ENCODE measurements around the gene CKAP2L.
"Not testable (repeated sequence)": the region's sequence is repeated elsewhere in the genome, so short reads cannot be mapped to it uniquely, and the experiment has no call there.

The CKAP2L gene

DNA sequence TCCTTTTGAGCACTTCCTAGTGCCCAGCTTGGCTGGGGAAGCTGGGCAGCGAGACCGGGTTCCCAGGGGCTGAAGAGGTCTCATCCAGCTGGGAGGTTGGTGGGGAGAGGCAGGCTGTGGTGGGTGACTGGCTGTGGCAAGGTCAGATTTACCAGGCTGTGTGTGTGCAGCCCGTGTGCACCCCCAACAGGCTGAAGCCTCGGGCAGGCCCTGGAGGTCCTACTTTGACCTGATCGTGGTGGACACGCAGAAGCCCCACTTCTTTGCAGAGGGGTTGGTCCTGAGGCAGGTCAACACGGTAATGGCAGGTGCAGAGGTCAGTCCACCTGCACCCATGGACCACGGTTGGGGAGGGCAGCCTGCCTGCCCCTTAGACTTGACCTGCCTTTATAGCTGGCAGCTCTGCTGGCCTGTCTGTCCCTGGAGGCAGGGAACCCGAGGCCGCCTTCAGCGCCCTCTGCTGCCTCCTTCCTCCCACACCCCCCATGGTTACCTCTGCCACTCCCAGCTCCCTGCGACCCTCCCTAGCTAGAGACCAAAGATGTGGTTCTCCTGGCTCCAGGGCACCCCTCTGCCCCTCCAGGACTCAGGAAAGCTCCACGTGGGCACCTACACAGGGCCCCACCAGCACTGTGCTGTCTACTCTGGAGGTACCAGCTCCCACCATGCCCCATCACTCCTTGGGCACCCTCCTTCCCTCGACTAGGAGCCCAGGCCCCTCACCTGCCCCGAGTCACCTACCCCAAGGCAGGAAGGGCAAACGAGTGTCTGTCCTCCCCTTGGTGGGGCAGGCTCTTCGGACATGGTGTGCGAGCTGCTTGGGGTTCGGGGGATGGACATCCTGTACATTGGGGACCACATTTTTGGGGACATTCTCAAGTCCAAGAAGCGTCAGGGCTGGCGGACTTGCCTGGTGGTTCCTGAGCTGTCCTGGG, 39.6 kb downstream of the CKAP2L start:
- DNase-seq, result no peak

DNA sequence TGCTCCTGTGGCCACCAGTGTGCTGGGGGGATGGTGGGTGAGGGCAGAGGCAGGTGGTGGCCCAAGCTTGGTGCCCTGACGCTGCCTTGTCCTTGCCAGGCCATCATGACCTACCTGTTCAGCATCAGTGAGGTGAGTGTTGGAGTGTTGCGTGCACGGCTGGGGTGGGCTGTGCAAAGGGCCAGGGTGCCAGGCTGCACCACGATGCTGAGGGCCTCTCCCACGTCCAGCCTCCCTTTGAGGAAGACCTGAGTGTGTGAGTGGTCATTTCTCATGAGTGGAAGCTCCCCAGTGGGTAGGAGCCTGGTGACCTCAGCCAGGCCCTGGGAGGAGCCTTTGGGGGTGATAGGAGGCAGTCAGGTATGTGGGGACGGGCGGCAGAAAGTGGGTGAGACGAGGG, 40.4 kb downstream of the CKAP2L start:
- no peak for DNase-seq

DNA sequence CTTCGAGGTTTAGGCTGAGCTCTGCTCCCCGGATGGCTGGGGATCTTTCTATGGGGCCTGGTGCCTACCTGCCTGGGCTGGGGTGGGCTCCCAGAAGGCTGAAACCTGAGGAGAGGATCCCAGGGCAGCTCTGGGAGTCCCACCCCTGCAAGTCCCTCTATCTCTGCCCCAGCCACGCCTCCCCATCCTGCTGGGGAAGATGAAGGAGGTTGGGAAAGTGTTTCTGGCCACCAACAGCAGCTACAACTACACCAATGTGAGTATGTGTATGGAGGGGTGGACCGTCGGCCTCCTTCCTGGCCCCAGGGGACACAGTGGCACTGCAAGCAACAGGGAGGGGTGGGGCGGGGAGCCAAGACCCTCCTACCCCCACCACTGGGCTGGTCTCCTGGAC, 40.9 kb downstream of the CKAP2L start:
- DNase-seq, result no peak

DNA sequence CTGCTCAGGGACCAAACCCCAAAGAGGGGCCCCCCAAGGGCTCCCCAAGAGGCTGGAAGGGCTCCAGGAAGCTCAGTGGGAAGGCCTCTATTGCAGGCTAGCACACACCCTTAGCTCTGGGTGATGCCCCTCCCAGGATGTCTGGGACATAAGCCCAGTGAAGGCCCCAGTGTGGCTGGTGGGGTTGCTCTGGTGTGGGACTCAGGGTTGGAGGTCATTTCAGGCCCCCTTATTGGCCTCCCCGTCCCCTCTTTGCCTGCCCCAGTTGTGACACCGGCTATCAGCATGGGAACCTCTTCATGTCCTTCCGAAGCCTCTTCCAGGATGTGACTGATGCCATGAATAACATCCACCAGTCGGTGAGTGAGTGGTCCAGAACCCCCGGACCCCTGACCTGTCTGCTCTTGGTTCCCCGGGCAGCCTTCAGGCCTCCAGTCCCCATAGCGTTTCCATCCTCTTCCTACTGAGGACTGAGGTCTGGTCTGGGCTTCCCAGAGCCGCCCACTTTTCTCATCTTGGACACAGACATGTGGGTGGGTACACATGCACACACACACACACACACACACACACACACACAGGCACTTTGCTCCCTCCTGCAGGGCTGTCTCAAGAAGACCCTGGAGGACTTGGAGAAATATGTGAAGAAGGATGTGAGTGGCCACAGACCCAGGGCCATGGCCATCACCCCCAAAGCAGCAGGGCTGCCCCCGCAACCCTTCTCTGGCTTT, 41.4 kb downstream of the CKAP2L start:
- DNase-seq, result no peak

DNA sequence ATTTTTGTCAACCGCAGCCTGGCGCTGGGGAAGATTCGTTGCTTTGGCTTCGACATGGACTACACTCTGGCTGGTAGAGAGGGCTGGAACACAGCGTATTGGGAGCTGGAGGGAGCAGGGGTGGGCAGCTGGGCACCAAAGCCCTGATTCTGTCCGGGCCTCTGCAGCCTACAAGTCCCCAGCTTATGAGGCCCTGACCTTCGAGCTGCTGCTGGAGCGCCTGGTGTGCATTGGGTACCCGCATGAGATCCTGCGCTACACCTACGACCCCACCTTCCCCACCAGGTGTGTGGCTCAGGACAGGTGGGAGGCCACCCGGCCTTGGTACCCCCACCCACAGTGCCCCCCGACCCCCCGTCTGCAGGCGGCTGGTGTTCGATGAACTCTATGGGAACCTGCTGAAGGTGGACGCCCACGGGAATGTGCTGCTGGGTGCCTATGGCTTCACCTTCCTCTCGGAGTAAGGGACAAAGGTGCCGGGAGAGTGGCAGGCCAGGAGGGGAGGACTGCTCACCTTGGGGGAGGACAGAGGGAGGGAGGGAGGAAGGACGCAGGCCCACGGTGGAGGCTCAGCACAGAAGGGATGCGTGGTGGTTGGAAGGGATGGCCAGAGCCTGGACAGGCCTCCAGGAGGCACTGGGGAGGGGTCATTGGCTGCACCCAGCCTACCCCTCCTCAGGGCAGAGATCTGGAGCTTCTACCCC, 42.4 kb downstream of the CKAP2L start:
- DNase-seq, result no peak

DNA sequence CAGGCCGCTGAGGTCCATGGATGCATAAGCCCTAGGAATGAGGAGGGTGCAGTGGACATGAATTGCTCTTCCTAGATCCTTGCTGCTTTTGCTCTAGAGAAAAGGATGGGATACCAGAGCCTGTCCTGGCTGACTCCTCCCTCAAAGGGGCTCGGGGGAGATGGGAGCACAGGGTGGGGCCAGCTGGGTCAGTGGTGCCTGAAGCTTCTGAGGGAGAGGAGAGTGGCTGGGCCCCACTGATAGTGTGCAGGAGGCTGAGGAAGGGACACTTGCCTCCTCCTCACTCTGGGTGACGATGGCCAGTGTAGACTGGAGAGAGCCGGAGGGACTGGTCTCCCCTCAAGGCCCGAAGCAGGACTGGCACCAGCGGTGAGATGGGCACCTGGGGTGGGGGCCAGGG, 43.6 kb downstream of the CKAP2L start, which contains the start of gene NT5DC4:
TSS of gene NT5DC4 (plus strand) at position 236 of the 400 bp plus-strand sequence. CDS start at position 296, 60 bp downstream.
- no peak for DNase-seq

DNA sequence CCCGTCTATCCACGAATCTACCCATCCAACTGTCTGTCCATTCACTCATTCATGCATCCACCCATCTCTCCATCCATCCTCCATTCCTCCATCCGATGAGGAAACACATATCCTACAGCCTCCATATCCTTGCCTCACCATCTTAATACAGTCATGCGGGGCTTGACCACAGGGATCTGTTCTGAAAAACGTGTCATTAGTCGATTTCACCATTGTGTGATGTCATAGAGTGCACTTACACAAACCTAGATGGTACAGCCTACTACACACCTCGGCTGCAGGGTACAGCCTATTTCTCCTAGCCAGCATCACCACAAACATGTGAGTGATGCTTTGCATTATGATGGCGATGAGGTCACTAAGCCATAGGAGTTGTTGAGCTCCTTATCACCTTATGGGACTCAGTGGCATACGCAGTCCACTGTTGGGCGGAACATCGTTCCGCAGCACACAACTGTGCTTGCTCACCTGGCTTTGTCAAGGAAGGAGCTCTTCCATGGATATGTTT, 45.5 kb downstream of the CKAP2L start:
- DNase-seq, result no peak

DNA sequence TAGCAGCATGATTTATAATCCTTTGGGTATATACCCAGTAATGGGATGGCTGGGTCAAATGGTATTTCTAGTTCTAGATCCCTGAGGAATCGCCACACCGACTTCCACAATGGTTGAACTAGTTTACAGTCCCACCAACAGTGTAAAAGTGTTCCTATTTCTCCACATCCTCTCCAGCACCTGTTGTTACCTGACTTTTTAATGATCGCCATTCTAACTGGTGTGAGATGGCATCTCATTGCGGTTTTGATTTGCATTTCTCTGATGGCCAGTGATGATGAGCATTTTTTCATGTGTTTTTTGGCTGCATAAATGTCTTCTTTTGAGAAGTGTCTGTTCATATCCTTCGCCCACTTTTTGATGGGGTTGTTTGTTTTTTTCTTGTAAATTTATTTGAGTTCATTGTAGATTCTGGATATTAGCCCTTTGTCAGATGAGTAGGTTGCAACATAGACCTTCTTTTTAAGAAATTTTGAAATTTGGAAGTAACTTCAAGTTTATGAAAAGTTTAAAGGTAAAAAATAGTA, 47.5 kb downstream of the CKAP2L start:
- not testable (repeated sequence) for DNase-seq

DNA sequence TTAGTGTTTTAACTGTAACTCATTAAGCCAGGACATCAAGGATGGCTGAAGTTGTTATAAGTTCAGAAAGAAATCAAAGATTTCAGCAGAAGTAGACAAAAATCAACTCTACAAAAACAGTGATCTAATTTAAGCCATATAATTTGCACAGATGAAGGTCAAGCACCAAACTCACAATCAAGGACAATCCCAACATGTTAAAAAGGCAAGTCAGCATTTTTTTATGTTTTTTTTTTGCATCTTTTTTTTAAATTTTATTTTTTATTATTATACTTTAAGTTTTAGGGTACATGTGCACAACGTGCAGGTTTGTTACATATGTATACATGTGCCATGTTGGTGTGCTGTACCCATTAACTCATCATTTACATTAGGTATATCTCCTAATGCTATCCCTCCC, 48.3 kb downstream of the CKAP2L start:
- not testable (repeated sequence) for DNase-seq

DNA sequence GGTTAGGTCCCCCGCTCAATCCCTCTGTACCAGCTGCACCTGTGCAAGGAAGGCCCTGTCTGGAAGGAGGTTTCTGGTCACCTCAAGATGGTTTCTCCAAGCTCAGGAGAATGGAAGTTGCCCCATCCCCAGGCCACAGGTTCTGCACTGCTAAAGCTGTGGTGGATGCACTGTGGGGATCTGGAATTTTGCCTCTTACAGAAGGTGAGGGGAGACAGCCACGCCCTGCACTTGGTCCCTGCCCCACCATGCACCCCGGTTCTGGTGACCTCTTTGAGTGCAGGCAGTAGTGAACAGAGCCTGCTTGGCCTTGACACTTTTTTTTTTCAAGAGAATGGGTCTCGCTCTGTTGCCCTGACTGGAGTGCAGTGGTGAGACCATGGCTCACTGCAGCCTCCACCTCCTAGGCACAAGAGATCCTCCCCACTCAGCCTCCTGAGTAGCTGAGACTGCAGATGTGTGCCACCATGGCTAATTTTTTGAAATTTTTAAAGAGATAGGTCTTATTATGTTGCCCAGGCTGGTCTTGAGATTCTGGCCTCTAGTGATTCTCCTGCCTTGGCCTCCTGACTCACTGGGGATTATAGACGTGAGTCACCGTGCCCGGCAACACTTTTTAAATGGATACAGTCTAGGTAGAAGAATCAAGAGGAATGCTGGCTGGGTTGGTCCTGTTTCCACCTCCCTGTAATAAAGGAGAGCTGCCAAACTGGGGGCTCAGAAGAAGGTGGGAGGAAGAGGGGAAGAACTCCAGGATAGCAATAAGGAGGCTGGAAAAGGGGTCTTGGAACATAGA, 49.4 kb downstream of the CKAP2L start:
- no peak for DNase-seq

DNA sequence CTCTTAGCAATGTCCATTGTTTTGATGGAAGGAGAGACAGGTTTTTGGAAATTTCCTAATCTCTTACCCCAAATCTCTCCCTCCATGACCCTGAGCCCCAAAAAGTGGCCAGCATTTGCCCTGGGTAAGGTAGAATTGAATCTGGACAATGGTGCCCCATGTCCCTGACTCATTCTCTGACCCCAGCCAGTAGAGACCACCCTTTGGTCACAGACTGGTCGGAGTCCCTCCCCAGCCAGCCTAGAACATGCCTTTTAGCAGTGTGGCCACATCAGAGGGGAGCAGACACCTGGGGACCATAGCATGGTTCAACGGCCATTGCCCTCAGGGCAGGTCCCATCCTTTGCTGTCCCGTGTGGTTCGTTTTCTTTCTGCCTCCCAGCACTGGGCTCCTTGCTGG, 50.1 kb downstream of the CKAP2L start:
- DNase-seq, result no peak

DNA sequence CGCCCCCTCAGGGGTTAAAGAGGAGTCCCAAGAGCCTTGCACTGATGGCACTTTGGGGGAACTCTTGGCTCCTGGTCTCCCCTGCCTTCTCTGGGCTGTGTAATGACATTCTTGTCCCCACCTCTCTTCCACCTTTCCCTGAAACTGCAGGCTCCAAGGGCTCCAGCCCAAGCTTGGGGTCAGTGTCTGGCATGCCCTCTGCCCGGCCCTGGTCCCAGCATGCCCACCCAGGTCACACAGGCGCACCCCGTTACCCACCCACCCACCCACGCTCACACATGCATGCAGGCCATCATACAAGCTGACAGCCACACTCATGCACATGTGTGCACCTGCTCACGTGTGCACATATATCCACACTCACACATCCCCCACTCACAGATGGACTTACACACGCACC, 50.5 kb downstream of the CKAP2L start:
- DNase-seq, result no peak

DNA sequence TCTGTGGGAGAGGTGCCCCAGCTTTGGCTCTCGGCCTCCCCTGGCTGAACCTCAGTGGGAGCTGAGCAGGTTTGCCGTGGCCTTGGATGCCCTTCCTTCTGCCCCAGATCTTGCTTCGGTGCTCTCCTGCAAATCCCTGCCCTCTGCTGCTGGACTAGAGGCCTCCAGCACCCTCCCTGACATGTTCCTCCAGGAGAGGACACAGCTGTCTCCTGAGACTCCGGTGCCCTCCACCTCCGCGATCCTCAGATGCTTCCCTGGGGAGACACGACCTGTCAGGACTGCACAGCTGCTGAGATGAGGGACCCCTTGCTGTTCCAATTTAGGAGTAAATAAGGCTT, 50.9 kb downstream of the CKAP2L start:
- no peak for DNase-seq

DNA sequence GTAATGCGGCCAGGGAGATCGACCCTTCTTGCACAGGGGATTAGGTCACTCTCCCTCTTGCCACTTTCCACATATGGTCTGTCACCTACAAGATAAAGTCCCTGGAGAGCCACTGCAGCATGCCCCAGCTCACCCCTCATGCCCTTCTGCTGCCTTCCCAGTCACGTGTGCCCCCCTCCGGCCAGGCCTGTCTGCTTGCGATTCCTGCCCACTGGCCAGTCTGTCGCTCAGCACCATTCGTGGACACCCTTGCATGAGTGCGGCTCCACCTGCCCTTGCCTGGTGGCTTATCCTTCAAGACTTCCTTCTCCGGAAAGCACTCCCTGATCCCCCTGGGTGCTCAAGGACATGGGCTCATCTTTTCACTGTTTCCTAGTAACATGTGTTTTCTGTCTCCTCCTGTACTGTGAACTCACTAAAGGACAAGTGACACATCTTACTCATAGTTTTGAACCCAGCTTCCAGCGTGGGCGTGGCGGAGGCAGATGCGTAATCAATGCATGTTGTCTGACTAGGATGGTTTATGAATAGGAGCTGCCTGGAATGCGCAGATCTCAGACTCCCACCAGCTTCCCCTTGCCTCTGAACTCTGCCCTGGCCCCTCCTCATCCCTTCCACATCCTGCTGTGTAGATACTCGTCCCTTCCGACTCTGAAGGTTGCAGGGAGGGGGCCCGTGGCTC, 51.4 kb downstream of the CKAP2L start:
- peak; percentile 41 to 42 for DNase-seq

DNA sequence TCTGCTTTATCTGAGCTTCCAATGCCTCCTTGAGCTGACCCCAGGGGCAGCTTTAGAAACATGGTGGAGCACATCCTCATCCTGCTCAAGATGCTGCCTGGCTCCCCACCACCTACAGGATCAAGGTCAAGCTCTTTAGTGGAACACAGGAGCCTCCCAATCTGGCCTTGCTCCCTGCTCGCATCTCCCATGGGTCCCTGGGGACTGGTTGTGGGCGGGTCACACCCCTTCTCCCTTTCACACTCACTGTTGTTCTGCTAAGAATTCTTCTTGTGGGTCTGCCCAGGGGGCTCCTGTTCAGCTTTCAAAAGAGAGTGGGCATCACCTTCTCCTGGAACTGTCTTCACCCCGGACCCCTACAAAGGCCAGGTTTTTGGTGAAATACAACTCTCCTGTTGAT, 51.9 kb downstream of the CKAP2L start:
- DNase-seq, result no peak

DNA sequence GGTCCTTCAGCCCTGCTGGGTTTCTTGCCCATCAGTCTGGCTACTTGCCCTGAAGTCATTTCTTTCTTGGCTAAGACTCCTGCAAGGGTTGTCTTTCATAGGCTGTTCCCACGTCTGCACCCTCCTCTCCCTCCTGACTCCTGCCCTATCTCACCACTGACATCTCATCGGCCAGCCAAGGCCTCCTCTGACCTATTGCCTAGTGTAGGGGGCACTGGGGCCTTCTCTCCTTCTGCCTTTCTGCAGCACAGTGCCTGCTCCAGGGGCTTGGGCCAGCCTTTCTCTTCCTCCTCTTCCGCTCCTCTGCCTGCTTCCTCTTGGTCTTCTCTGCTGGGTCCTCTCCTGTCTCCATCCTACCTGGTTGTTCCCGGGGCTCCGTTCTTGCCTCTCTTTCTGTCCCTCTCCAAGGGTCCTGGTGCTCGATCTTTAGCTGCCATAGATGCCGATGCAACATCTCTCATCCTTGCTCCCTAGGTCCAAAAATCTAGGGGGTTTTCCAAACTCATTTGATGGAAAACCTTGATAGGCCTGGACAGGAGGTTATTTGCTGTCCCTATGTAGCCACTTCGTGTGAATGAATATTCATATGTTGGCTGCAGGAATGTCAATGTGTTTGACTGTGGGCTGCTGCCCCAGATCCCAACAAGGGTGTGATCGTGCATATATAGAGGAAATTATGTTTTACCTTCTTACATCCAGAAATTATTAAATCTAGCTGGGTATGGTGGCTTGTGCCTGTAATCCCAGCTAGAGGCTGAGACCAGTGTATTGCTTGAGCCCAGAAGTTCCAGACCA, 53.3 kb downstream of the CKAP2L start:
- DNase-seq, result no peak

DNA sequence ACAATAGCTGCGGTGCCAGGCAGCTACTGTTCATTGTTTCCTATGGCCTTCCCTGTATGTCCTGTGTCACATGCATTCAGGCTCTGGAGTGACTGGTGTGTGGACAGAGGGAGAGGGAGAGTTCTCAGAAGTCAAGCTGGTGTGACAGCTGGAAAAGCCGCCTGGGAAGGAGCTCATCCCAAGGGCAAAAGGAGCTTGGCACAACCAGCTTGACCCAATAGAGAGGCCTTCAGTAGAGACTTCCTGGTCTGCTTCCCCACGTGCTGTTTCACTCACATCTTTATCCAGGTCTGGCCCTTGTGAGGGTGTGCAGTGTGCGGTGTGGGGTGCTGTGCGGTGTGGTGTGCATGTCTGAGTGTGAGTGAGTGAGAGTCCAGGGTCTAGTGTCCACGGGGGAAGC, 54.7 kb downstream of the CKAP2L start:
- DNase-seq, result no peak

DNA sequence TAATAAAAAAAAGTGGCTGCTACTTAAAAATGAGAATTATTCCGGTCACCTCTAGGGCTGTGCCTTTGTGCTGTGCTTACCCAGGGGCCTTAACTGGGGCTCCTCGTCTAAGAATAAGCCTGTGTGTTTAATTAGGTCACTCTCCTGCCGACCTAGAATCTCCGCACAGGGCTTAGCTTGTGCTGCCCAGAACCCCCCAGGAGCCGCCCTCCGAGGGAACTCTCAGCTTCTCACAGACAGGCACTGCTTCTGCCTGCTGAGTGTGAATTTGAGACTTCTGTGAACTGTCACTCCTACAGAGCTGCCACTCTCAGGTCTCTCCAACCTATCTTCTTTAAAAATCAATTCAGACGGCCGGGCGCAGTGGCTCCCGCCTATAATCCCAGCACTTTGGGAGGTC, 55.4 kb downstream of the CKAP2L start:
- DNase-seq, result no peak

DNA sequence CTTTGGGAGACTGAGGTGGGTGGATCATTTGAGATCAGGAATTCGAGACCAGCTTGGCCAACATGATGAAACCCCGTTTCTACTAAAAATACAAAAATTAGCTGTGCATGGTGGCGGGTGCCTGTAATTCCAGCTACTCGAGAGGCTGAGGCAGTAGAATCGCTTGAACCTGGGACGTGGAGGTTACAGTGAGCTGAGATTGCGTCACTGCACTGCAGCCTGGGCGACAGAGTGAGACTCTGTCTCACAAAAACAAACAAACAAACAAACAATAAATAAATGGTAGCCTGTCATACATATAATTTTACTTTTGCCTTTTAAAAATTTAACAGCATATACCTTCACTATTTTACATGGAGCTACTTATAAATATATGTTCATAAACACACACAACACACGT, 57.5 kb downstream of the CKAP2L start:
- DNase-seq, result not testable (repeated sequence)

DNA sequence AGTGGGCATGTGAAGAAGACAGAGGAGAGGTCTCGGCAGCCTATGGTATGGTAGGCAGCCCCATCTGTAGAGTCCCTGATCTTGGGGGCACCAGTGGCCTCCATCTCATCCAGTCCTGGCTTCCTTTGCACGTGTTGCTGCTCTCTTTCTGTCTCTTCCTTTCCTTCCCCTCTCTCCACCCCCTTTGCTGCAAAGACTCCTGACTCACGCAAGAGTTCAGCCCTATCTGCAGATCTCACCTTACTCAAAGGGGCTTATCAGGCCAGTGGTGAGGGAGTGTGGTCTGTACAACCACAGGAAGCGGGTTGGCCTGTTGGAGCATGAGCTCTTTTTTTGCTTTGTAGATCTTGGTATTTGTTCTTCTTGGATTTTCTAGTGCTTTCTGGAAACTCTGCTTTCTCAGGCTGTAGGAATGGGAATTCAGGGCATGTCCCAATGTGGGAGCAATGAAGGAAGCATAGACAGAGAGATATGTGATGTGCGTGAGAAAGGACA, 58.2 kb downstream of the CKAP2L start:
- no peak for DNase-seq

DNA sequence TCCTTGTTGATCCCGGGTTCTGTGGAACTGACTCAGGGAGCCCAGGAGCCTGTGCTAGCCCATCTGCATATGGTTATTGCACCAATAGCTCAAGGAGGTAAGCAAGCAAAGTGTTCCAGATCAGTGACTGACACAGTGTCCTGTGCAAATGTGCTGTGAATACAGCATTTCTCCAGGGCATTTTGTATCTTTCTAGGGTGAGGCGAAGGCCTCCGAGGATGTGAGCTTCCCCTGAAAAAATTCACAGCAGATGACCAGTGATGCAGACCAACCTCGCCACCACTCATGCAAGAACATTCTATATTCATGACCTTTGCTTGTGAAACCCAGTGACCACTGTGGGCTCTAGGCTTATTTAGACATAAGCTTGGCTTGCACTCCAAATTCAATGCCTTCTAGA, 58.8 kb downstream of the CKAP2L start:
- no peak for DNase-seq

Measured in activated CD4-positive, alpha-beta T cell treated with anti-CD3 and anti-CD28 coated beads, Interleukin-2, amount 50 U/mL, for 4 hours (primary cell).